NB4 (cell line): ENCODE results near the gene ZNF615.
A peak's percentile ranks its signal among the peaks of the same experiment; 100 is the strongest.
"Not testable (repeated sequence)": the region's sequence is repeated elsewhere in the genome, so short reads cannot be mapped to it uniquely, and the experiment has no call there.

Experiments used
- DNase-seq: peaks from one replicate; pipeline ENCODE4 v3.0.0; 2010; ENCODE audit warnings: low read depth
- H3K4me3 ChIP-seq: one replicate; pipeline ENCODE4 v1.5.1; 2011; ENCODE audit warnings: mild to moderate bottlenecking, low read depth, low read length, moderate library complexity
- MYC ChIP-seq: IDR thresholded peaks from 2 replicates; pipeline ENCODE4 v1.6.1; 2011; ENCODE audit warnings: low read depth, low read length
- POLR2A ChIP-seq: IDR thresholded peaks from 2 replicates; pipeline ENCODE4 v1.6.1; 2011; ENCODE audit warnings: mild to moderate bottlenecking; ENCODE audit not compliant: insufficient read length; ENCODE audit errors: extremely low read depth
- TF ChIP-seq, protein P1 (sequence below): IDR thresholded peaks from one replicate; pipeline ENCODE4 v1.5.1; 2012; ENCODE audit warnings: low read depth, low read length
- TF ChIP-seq, protein P2 (sequence below): IDR thresholded peaks from 2 replicates; pipeline ENCODE4 v1.6.1; 2011; ENCODE audit warnings: low read depth, low read length

ZNF615 gene

DNA sequence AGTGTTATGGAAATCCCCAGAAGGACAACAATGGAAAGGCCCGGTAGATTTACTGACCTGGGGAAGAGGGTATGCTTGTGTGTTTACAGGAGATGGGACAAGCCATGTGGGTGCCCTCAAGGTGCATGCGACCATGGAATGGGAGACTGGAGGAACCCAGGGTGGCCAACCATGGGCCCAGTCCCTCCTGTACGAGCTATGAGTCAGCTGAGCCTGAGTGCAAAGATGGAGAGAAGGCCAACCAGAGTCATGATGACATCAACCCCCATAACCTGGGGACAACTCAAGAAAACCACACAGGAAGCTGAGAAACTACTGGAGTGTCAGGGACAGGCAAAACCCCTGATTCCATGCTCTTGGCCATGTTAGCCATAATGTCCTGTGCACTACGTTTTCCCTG, 29.1 kb downstream of the ZNF615 start:
- TF ChIP-seq, protein P1, sequence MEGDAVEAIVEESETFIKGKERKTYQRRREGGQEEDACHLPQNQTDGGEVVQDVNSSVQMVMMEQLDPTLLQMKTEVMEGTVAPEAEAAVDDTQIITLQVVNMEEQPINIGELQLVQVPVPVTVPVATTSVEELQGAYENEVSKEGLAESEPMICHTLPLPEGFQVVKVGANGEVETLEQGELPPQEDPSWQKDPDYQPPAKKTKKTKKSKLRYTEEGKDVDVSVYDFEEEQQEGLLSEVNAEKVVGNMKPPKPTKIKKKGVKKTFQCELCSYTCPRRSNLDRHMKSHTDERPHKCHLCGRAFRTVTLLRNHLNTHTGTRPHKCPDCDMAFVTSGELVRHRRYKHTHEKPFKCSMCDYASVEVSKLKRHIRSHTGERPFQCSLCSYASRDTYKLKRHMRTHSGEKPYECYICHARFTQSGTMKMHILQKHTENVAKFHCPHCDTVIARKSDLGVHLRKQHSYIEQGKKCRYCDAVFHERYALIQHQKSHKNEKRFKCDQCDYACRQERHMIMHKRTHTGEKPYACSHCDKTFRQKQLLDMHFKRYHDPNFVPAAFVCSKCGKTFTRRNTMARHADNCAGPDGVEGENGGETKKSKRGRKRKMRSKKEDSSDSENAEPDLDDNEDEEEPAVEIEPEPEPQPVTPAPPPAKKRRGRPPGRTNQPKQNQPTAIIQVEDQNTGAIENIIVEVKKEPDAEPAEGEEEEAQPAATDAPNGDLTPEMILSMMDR = no peak
- TF ChIP-seq, protein P2, sequence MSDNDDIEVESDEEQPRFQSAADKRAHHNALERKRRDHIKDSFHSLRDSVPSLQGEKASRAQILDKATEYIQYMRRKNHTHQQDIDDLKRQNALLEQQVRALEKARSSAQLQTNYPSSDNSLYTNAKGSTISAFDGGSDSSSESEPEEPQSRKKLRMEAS = no peak
- TF ChIP-seq MYC (no peak), POLR2A (no peak)
- no peak overlapping the region for H3K4me3 ChIP-seq
- DNase-seq = peak; percentile 46

- TF ChIP-seq, protein P2 = no peak
- TF ChIP-seq MYC = no peak
- no peak for TF ChIP-seq POLR2A
- TF ChIP-seq, protein P1 = no peak
- no peak for DNase-seq
- no peak overlapping the region for H3K4me3 ChIP-seq
Measured at GRCh38 chr19:51977346-51977745, 30.7 kb downstream of the ZNF615 start.

GRCh38 chr19:51976852-51977251, 31.2 kb downstream of the ZNF615 start:
- no peak overlapping the region for H3K4me3 ChIP-seq
- DNase-seq = no peak
- TF ChIP-seq, protein P1 = no peak
- TF ChIP-seq MYC (no peak), POLR2A (no peak)
- TF ChIP-seq, protein P2 = no peak

GRCh38 chr19:51975787-51976186, 32.2 kb downstream of the ZNF615 start:
- H3K4me3 ChIP-seq, DNase-seq: not testable (repeated sequence)

DNA sequence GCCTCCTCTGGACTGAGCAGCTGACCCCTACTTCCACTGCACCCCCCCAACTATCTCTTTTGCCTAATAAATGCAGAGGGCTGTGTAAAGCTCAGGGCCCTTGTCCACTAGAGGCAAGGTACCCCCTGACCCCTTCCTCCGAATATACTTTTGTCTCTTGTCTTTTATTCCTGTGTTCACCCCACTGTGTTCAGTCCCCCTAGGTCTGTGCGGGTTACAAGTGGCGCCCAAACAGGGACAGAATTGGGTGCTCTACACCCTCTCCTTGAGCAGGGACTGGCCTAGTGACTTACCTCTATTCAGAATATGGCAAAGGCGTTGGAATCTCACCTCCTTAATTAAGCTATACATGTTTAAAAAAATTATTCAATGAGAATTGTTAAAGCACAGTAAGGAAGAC, 36.4 kb downstream of the ZNF615 start:
- no peak overlapping the region for H3K4me3 ChIP-seq
- peak; percentile 37 for DNase-seq
- TF ChIP-seq POLR2A (no peak), MYC (no peak)
- TF ChIP-seq, protein P1 = no peak
- TF ChIP-seq, protein P2 = no peak

DNA sequence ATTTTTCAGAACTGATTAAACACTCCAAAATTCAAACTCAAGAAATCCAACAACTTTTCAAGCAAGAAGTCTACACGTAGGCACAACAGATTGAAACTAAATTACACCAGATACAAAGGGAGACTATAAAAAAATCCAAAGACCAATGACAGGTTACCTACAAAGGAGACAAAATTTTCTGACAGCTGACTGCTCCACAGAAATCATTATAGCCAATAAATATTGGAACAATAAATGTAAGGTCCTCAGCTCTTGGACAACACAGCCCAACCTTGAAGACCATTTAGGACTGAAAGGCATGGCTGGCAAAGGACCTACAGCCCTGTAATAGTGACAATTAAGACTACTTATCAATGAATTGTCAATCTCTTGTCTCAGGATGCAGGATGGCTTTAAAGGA, 37.3 kb downstream of the ZNF615 start:
- no peak overlapping the region for H3K4me3 ChIP-seq
- no peak for DNase-seq
- TF ChIP-seq MYC (no peak), POLR2A (no peak)

- no peak overlapping the region for H3K4me3 ChIP-seq
- TF ChIP-seq, protein P2 = no peak
- no peak for TF ChIP-seq POLR2A
- TF ChIP-seq MYC = no peak
- TF ChIP-seq, protein P1 = no peak
- DNase-seq = no peak
Measured at GRCh38 chr19:51965583-51965982, 42.4 kb downstream of the ZNF615 start.

- peak; percentile 69 for DNase-seq
- H3K4me3 ChIP-seq = not testable (repeated sequence)
Measured at GRCh38 chr19:51960621-51961233, 47.3 kb downstream of the ZNF615 start.
